HepG2 (cell line): Measurements from ENCODE around the gene TMEM74B. TPM values are rescaled to one million over a fixed set of nuclear protein-coding genes. Genes with fewer than 3 reads are reported as not detected.

Experiments used
- FOXA1 ChIP-seq, 2 experiments: fragments of 450-650 bp in 1 of 2; sonication (generic) in 1 of 2; formaldehyde crosslinking in 1 of 2; IDR thresholded peaks; 2 replicates each; pipeline versions ENCODE4 v1.4.0 to v1.6.1; 2016 to 2020; ENCODE audit warnings: missing genetic modification reagents in 1 of 2
- FOXP1 ChIP-seq, 2 experiments: fragments of 450-650 bp in 1 of 2; IDR thresholded peaks; 2 replicates each; pipeline ENCODE4 v1.6.1; 2017 to 2018; ENCODE audit warnings: antibody characterized with exemption in 1 of 2
- KAT7 ChIP-seq: IDR thresholded peaks from 2 replicates; pipeline ENCODE4 v1.6.1; 2018; ENCODE audit warnings: borderline replicate concordance, missing compliant biosample characterization
- SP2 ChIP-seq: sonication (generic); formaldehyde crosslinking; IDR thresholded peaks from 2 replicates; pipeline ENCODE4 v1.5.1; 2020; ENCODE audit warnings: mild to moderate bottlenecking, missing genetic modification reagents
- TGIF2 ChIP-seq: IDR thresholded peaks from 2 replicates; pipeline ENCODE4 v1.6.1; 2016; ENCODE audit warnings: control low read depth, missing compliant biosample characterization
- ZNF207 ChIP-seq: fragments of 450-650 bp; IDR thresholded peaks from 2 replicates; pipeline ENCODE4 v1.6.1; 2016; ENCODE audit warnings: antibody characterized with exemption, borderline replicate concordance
- polyA plus RNA-seq, 8 experiments: library from polyadenylated mRNA; depleted of rRNA in 3 of 8; stranded (reverse) in 7 of 8; unstranded in 1 of 8; fragments of >200 nt; fragmentation: Illumina TruSeq in 4 of 8; extraction: Trizol in 4 of 8; gene quantifications; 2 replicates each; pipeline versions ENCODE4 v1.2.1 to v1.2.3, GENCODE V29; 2011 to 2016; ENCODE audit warnings: low read depth in 4 of 8, missing spikeins in 1 of 8, mixed read lengths in 1 of 8; ENCODE audit not compliant: insufficient read depth in 1 of 8
- total RNA-seq, 5 experiments: library from RNA; depleted of rRNA; stranded (reverse); fragments of >200 nt; fragmentation: Illumina TruSeq; extraction: Trizol; gene quantifications; 2 replicates each; pipeline ENCODE4 v1.2.3, GENCODE V29; 2016; ENCODE audit warnings: low read depth in 1 of 5
- TF ChIP-seq, protein P1 (sequence below): sonication (generic); formaldehyde crosslinking; IDR thresholded peaks from 2 replicates; pipeline ENCODE4 v1.8.0; 2022; ENCODE audit warnings: mild to moderate bottlenecking, missing genetic modification reagents, moderate library complexity
- TF ChIP-seq, protein P2 (sequence below): sonication (generic); formaldehyde crosslinking; IDR thresholded peaks from 2 replicates; pipeline ENCODE4 v1.5.0; 2020; ENCODE audit warnings: missing genetic modification reagents
- TF ChIP-seq, protein P3 (sequence below): sonication (generic); formaldehyde crosslinking; IDR thresholded peaks from 2 replicates; pipeline ENCODE4 v1.9.0; 2021; ENCODE audit warnings: missing genetic modification reagents, borderline replicate concordance
- TF ChIP-seq, protein P4 (sequence below): sonication (generic); formaldehyde crosslinking; conservative IDR thresholded peaks from 2 replicates; pipeline ENCODE4 v1.8.0; 2022; ENCODE audit warnings: mild to moderate bottlenecking, moderate library complexity, missing genetic modification reagents
- TF ChIP-seq, protein P5 (sequence below): sonication (generic); formaldehyde crosslinking; IDR thresholded peaks from 2 replicates; pipeline ENCODE4 v1.8.1; 2022; ENCODE audit warnings: low read depth, mild to moderate bottlenecking, missing genetic modification reagents

TMEM74B gene
- total and polyA plus RNA-seq, 2 of the 13 experiments (the other 11 are each of a cell fraction or from before 2014, with no cell fraction given) = 4.7 to 18.4 TPM

DNA sequence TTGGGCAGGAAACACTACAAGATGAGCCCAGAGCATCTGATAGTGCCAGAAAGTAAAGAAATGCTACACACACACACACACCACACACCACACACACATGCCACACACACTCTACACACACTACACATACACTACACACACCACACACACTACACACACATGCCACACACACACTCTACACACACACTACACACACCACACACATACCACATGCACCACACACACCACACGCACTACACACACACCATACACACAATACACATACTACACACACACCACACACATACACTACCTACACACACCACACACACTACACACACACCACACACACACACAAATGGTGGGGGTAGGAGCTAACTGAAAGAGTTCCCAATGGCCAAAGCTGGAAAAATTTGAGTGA lies 3.6 kb upstream of the TMEM74B start (continued):
- peak; percentile 92; the same call in 1 of the 2 replicates for TF ChIP-seq ZNF207
- TF ChIP-seq FOXP1 (IDR thresholded peaks at IDR 0.05) = peak; percentile 46; the same call in 1 of the 2 replicates
- TF ChIP-seq FOXP1 (CRISPR knock-in tag; IDR thresholded peaks at IDR 0.05) = no peak
- TF ChIP-seq, protein P1, sequence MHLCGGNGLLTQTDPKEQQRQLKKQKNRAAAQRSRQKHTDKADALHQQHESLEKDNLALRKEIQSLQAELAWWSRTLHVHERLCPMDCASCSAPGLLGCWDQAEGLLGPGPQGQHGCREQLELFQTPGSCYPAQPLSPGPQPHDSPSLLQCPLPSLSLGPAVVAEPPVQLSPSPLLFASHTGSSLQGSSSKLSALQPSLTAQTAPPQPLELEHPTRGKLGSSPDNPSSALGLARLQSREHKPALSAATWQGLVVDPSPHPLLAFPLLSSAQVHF (CRISPR knock-in tag) = no peak
- TF ChIP-seq, protein P2, sequence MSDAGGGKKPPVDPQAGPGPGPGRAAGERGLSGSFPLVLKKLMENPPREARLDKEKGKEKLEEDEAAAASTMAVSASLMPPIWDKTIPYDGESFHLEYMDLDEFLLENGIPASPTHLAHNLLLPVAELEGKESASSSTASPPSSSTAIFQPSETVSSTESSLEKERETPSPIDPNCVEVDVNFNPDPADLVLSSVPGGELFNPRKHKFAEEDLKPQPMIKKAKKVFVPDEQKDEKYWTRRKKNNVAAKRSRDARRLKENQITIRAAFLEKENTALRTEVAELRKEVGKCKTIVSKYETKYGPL (CRISPR knock-in tag) = no peak
- TF ChIP-seq, protein P3, sequence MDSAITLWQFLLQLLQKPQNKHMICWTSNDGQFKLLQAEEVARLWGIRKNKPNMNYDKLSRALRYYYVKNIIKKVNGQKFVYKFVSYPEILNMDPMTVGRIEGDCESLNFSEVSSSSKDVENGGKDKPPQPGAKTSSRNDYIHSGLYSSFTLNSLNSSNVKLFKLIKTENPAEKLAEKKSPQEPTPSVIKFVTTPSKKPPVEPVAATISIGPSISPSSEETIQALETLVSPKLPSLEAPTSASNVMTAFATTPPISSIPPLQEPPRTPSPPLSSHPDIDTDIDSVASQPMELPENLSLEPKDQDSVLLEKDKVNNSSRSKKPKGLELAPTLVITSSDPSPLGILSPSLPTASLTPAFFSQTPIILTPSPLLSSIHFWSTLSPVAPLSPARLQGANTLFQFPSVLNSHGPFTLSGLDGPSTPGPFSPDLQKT (CRISPR knock-in tag) = no peak
- TF ChIP-seq, protein P4, sequence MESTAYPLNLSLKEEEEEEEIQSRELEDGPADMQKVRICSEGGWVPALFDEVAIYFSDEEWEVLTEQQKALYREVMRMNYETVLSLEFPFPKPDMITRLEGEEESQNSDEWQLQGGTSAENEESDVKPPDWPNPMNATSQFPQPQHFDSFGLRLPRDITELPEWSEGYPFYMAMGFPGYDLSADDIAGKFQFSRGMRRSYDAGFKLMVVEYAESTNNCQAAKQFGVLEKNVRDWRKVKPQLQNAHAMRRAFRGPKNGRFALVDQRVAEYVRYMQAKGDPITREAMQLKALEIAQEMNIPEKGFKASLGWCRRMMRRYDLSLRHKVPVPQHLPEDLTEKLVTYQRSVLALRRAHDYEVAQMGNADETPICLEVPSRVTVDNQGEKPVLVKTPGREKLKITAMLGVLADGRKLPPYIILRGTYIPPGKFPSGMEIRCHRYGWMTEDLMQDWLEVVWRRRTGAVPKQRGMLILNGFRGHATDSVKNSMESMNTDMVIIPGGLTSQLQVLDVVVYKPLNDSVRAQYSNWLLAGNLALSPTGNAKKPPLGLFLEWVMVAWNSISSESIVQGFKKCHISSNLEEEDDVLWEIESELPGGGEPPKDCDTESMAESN (CRISPR knock-in tag) = no peak
- TF ChIP-seq SP2 (CRISPR knock-in tag) = peak; percentile 37; the same call in 1 of the 2 replicates
- TF ChIP-seq, protein P5, sequence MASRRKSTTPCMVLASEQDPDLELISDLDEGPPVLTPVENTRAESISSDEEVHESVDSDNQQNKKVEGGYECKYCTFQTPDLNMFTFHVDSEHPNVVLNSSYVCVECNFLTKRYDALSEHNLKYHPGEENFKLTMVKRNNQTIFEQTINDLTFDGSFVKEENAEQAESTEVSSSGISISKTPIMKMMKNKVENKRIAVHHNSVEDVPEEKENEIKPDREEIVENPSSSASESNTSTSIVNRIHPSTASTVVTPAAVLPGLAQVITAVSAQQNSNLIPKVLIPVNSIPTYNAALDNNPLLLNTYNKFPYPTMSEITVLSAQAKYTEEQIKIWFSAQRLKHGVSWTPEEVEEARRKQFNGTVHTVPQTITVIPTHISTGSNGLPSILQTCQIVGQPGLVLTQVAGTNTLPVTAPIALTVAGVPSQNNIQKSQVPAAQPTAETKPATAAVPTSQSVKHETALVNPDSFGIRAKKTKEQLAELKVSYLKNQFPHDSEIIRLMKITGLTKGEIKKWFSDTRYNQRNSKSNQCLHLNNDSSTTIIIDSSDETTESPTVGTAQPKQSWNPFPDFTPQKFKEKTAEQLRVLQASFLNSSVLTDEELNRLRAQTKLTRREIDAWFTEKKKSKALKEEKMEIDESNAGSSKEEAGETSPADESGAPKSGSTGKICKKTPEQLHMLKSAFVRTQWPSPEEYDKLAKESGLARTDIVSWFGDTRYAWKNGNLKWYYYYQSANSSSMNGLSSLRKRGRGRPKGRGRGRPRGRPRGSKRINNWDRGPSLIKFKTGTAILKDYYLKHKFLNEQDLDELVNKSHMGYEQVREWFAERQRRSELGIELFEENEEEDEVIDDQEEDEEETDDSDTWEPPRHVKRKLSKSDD (CRISPR knock-in tag) = peak; percentile 37; the same call in 1 of the 2 replicates
- no peak for TF ChIP-seq TGIF2 (CRISPR knock-in tag)
- peak; percentile 65; the same call in 1 of the 2 replicates for TF ChIP-seq FOXA1 (IDR thresholded peaks at IDR 0.05)
- TF ChIP-seq FOXA1 (CRISPR knock-in tag; IDR thresholded peaks at IDR 0.05) = no peak
- no peak for TF ChIP-seq KAT7
- TF ChIP-seq, all 625 proteins: peak for 20
